Mucosa of gallbladder (tissue), 1 donor: ENCODE results near the gene CASKIN2. TPM values are rescaled to one million over a fixed set of nuclear protein-coding genes. Genes with fewer than 3 reads are reported as not detected.
"Not testable (repeated sequence)": the region's sequence is repeated elsewhere in the genome, so short reads cannot be mapped to it uniquely, and the experiment has no call there.

ENCODE experiments used
- DNase-seq: peaks from one replicate; pipeline ENCODE4 v3.0.0-alpha.2; 2020; ENCODE audit warnings: low spot score
- total RNA-seq: library from RNA; stranded (reverse); gene quantifications from one replicate; pipeline ENCODE4 v1.2.1, GENCODE V29; 2021
- donor health status: DM: no; HTN: no; CAD: no.

The CASKIN2 gene
- total RNA-seq, 1 donor from 2014 or later = 74.7 TPM

DNA sequence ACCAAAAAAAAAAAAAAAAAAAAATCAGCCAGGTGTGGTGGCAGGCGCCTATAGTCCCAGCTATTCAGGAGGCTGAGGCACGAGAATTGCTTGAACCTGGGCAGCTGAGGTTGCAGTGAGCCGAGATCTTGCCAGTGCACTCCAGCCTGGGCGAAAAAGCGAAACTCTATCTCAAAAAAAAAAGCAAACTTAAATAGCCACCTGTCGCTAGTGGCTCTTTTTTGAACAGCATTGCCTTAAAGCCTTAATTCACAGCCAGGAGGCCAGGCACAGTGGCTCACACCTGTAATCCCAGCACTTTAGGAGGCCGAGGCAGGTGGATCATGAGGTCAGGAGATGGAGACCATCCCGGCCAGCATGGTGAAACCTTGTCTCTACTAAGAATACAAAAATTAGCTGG, 5.1 kb upstream of the CASKIN2 start:
- not testable (repeated sequence) for DNase-seq

DNA sequence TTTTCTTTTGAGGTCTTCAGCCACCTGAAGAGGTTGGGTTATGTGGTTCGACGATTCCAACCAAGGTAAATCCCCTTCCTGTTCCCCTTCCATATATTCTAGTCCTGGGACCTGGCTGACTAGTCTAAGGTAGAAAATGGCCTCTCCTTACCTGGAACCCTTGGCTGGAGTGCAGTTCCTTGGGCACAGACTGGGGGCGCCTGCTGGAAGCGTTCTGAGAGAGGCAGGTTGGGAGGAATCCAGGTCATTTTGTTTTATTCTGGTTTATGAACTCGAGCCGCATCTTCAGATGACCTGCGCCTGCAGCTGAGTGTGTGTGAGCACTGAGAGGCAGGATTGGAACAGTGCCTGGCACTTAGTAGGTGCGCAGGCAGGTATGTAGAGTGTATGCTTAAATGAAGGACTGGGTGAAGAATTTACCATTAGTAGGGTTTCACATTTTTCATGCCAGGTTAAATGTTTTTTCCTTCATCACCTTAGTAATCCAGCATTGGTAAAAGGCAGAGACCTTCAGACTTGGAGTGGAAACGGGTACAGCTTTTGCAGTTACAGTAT, 3.7 kb upstream of the CASKIN2 start:
- no peak for DNase-seq

DNA sequence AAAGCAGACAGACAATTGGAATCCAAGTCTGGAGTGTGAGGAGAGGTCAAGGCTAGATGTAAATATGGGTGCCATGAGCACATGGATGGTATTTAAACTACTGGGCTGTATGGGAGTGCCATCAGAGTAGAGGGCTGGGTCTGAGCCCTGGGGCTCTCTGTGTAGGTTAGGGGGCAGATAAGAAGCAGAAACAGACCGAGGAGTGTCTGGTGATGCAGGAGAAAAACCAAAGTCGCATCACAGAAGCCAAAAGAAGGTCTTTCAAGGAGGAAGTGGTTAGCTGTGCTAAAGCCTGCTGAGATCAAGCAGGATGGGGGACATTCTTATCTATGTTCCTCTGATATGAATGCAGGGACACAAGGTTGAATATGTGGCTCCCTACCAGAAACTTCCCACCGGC, 2.9 kb upstream of the CASKIN2 start:
- no peak for DNase-seq

DNA sequence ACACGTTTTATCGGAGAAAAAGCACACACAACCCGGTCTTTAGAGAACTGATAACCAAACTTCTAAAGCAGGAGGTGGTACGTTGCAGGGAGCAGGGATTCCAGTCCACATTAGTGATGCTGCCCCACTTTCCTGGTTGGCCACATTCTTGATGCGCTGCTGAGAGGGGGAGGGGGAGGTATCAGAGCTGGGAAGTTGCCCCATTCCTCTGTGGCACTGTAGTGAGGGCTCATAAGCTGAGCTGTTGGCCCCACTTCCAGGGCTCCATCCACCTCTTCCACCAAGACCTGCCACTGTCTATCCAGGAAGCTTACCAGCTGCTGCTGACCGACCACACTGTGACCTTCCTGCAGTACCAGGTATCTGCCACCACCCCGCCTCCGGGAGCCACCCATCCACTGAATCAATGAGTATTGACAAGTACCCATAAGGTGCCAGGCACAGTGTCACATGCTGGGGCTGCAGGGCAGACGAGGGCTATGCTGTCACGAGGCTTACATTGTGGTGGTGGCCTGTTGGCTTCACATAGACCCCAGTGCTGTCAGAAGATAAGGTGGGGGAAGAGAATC, 2.0 kb upstream of the CASKIN2 start:
- peak; percentile 90 for DNase-seq

DNA sequence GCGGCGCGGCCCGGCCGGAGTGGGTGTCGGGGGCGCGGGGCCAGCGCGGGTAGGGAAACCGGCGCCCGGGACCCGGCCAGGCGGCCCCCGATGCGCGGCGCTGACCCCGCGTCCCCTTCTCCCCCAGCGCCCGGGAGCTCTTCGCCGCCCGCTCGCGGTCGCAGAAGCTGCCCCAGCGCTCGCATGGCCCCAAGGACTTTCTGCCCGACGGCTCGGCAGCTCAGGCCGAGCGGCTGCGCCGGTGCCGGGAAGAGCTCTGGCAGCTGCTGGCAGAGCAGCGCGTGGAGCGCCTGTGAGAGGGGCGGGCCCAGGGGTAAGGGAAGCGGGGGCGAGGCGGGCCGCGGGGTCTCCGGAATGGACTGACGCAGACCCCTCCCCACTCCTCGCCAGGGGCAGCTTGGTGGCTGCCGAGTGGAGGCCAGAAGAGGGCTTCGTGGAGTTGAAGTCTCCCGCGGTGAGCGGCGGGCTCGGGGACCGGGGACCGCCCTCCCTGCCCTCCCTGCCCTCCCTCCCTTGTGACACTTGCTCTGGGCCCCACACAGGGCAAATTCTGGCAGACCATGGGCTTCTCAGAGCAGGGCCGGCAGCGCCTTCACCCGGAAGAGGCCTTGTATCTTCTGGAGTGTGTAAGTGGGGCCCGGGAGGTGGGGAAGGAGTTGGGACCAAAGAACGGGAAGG, 1.4 kb upstream of the CASKIN2 start:
- DNase-seq = no peak

DNA sequence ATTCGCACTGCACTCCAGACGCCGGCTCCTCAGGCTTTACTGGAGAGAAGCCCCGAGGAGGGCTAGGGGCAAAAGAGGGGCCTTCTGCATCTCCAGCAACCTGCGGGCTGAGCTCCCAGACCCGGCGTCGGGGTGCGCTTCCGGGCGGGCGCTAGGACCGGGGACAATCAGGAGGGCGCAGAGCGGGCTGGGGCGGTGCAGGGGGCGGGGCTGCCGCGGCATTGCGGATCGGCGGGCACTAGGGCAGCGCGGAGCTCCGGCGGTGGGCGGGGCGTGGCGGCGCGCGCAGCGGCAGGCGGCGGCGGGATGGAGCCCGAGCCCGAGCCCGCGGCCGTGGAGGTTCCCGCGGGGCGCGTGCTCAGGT, 900 bp upstream of the CASKIN2 start, which contains the start of gene TSEN54:
TSEN54 (plus strand) TSS at position 274 of the 364 bp plus-strand sequence; CDS start at position 307, 33 bp downstream.
- DNase-seq = peak; percentile 96

DNA sequence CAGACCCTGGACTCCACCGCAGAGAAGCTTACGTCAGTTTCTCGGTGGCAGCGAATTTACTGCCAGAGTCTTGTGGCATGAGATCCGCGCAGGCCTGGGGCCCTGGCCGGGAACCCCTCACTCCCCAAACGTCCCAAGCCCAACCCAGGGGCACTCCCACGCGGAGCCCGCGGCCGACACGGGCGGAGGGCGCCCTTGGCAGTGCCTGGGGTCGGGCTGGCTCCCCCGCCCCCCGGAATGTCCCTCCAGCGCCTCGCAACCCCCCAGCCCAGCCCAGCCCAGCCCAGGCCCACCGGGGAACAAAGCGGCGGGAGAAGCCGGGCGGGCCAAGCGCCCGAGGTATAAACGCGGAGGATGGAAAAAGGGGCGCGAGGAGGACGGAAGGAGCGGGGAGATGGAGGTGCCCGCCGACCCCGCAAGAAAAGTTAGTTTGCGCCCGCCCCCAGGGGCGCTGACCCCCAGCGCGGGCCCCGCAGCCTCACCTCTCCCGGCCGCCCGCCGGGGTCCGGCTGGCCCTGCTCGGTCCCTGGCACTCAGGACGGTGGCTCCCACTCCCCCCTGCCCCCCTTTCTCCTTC, 330 bp downstream of the CASKIN2 start:
- no peak for DNase-seq

DNA sequence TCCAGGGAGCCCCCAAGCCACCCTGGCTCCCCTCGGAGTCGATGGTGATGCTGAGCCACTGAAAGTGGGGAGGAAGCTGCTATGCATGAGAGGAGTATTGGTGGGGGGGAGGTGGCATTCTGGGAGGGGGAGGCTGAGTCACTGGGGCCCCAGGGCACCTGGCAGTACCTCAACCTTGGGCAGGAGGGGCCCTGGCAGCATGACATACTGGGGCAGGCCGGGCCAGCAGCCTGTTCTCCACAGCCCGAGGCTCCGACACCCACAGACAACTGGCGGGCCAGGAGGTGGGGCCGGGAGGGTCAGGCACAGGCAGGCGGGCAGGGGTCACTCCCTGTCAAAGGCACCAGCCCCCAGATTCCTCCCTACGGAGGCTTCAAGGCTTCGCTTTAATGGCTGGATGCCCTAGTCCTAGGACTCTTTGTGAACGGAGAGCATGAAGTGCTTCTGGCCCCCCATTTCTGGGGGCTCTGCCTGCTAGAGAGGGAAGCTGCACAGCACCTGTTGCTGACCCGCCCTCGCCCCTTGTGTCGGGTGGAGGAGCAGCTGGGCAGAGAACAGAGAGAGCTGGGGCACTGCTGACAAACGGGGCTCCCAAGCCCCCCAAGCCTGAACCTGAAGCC, 928 bp downstream of the CASKIN2 start:
- no peak for DNase-seq

DNA sequence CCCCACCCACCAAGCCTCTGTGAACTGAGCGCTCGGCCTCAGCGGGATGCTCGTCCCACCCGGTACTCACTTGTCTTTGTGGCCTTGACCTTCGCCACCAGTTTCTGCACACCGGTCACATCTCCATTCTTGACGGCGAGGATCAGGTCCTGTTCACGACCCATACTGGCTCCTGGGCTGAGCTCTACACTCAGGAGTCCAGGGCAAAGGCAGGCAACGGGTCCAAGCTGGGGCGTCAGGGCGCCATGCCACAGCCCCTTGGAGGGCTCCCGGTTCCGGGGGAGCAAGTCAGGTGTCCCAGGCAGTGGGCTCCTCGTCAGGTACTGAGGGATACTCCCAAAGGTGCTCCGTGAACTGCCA, 1.7 kb downstream of the CASKIN2 start:
- DNase-seq = no peak

DNA sequence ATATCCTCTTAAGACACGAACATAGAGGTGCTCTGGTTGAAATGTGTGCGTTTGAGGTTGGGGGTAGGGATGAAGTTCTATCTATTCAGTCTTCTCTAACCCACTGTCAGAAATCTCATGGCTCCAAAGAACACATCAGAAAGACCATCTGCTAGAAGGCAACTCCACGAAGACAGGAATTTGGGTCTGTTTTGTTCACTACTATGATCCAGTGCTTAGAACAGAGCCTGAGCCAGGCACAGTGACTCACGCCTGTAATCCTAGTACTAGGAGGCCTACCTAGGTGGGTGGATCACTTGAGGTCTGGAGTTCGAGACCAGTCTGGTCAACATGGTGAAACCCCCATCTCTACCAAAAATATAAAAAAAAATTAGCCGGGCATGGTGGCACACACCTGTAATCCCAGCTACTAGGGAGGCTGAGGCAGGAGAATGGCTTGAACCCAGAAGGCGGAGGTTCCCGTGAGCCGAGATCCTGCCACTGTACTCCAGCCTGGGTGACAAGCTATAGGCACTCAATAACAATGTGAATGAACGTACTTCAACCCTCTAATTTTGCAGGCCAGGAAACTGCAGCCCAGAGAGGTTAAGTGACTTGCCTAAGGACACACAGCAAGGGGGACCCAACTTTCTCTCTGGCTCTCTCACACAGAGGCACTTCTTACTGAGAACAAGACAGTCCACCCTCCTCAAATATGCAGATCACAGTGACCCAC, 2.3 kb downstream of the CASKIN2 start:
- DNase-seq = no peak

DNA sequence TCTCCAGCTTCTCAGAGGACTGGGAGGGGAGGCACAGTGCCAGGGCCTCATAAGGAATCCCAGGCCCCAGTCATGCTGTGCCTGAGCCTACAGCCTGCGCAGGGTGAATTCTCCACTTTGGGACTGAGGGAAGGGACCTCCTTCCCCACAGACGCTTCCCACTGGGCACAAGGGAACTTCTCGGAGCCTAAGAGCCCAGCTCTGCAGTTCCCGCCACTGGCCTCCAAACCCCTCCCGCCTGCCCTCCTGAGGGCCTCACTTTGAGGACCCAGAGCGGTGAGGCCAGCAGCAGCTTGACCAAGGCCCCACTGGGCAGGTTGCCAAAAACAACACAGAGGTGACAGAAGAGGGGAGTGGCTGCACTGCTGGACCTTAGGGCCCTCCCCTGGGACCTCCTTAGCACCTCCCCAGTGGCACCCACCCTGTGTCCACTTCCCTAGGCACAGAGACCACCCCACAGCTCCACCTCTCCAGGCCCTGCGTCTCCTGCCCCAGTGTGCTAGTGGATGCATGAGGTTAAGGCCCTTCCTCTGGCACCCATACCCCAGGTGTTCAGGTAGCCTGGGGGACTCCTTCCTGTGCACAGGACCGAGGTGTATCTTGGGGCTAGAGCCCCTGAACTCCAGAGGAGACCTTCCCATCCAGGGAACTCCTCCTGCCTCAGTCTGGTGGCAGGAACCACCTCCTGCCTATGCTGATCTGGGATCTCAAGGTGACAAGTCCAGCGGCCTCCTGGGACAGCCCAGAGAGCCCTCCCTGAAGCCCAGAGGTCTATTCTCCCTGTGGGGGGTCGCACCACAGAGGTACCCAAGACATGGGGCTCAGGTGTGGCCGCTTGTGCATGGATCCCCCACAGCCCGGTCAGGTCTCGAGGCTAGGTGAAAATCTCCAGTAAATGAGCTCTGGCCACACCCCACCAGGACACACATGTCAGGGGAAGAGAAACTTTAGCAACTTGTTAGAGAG, 3.4 kb downstream of the CASKIN2 start:
- DNase-seq = no peak

DNA sequence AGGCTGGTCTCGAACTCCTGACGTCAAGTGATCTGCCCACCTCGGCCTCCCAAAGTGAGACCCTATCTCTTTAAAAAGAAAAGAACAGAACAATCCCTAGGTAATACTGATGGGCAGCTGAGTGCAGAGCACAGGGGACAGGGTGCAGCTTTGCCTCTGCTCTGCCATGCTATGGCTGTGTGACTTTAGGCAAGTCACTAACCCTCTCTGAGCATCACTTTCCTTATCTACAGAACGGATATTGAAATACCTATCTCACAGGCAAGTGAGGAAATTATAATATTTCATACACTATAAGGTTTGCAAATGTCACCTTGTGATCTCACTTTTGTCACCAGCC, 4.1 kb downstream of the CASKIN2 start:
- DNase-seq = no peak

DNA sequence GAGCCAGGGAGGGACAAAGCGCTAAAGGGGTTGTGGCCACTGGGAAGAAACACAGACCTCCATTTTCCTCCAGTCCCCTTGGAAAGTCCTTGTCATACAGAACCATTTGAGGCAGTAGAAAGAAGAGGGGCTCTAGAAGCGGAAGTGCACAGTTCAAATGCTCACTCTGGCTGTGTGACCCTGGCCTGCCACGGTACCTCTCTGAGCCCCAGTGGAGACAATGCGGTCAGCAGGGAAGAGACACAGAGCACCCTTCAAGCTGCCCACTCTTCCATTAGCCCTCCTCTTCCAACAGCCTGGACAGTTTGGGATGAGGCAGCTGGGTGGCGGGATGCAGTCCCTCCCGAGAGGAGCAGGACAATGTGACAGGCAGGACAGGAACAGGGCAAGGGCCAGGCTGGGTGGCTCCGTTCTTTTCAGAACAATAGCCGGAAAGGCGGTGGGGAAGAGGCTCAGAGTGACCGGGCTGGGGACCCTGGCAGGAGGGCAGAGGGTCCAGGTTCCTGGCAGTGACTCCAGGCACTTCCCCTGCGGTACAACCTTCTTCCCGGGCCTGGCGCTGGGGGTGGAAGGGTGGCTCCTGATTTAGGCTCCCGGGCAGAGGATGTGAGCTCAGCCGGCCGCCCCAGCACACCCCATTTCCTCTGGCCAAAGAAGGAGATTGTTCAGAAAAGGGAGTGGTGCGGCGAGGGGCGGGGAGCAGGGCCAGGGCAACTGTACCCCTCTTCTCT, 5.6 kb downstream of the CASKIN2 start:
- no peak for DNase-seq

DNA sequence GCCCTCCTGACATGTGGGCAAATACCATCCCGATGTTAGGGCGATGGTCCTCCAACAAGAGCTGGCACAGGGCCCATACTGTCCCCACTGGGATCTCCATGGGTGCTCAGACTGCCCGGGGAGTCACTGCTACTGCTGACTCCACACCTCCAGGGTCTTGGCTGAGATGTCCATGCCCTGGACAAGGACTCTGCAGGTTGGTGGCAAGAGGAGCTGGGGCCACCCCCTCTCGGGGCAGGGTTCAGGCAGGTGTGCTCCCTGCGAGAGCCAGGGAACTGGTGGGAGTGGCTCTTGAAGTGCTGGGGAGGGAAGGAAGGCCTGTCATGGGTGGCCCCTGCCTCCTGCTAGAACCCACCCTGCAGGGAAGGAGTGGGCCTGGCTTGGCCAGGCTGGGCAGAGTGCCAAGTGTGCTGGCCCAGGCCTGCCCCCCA, 6.4 kb downstream of the CASKIN2 start:
- no peak for DNase-seq

DNA sequence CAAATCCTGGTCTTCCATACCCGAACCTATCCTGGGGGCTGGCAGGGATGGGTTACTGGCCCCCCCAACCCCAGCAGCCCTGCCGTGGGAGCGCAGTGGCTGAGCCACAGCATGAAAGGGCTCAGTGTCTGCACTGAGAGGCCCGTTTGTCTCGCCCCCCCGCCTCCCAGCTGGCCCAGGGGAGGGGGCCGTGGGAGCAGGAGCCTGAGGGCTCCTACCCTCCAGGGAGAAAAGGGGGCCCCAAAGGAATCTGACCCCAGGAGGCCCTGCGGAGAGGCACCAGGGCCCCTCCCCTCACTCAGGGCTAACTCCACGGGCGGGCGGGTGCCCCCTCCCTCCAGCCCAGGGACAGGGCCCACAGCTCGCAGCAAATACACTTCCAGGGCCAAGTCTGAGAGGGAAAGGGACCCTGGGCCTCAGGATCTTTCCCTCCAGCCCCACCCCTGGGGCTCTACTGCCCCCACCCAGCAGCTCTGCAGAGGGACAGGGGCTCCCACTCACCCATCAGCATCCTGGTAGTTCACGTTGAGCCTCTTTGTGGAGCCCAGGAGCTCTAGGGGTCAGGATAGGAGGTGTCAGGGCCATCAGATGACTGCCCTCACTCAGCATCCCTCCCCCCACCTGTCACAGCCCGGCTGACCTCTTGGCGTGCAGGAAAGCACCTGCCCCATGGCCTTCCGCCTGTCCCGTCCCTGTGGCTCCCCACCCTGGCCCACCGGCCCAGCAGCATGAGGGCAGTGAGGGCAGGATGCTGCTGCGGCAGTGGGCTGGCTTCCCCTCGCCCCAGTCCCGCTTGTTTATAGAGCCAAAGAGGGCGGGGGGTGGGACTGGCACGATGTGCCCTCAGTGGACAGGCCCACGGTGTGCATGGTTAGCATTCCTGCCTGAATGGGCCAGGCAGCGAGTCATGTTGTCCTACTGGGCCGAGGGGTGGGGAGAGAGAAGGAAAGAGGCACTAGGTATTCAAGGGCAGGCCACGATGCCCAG, 7.3 kb downstream of the CASKIN2 start:
- no peak for DNase-seq

DNA sequence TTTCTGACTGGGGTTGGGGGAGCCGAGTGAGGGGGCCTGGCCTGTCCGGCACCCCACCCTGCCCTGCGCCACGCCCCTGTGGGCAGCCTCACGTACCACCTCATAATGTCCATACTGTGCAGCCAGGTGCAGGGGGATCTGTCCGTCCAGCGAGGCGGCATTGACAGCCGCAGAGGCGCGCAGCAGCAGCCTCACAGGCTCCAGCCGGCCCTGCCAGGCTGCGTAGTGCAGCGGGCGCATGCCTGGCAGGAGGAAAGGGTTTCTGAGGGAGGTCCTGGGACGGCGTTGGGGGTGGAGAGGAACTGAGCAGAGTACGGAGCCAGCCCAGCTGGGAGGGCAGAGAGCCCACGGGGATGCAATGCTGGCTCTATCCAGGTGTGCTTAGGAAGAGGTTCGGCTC, 8.4 kb downstream of the CASKIN2 start:
- DNase-seq = no peak

DNA sequence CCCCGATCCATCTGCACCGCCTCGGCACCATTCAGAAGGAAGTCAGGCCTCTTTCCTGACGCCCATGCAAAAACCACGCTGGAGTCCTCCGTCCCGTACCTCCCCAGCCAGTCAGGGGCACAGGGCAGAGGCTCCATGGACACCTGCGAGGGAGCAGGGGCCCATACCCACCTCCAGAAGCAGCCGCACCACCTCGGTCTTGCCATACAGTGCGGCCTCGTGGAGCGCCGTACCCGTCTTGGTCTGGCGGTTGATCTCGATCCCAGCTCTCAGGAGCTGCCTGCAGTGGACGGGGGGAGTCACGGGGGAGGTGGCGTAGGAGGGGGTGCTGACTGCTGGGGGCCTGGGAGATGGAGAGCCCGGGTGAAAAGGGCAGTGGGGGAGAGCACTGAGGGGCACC, 9.2 kb downstream of the CASKIN2 start:
- no peak for DNase-seq

DNA sequence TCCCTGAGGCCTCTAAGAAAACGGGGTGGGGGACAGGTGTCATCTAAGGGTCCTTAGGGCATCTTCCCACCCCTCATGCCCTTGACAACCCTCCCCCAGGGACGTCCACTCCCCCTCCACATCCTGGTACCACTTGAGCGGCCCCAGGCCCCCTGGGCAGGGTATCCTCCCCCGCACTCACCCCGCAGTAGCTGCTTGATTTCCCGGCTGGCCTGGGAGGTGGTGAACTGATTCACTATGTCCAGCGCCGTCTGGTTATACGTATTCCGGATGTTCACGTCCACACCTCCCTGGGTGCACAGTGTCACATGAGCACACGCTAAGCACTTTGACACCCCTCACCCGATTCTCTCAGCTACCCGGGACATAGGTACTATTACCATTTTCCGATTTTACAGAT, 9.7 kb downstream of the CASKIN2 start:
- DNase-seq = no peak

DNA sequence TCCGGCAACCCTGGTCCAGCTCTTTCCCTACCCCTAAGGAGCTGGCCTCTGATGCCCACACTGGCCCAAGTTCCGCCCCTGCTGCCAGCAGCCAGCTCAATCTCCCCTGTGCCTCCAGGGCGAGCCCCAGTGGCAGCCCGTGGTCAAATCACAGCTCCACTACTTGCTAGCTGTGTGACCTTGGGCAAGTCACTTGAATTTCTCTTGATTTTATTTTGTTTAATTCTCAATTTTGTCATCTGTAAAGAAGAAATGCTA, 10.3 kb downstream of the CASKIN2 start:
- no peak for DNase-seq
